NCI-H146 (cell line): ENCODE data around the gene HOXC13.

ENCODE experiments used
- DNase-seq: peaks from one replicate; lab custom pipeline; 2025; lab: John Stamatoyannopoulos, UW

The HOXC13 gene

GRCh38 chr12:53939141-53940108, 794 bp downstream of the HOXC13 start:
- DNase-seq: no peak

- no peak for DNase-seq
These were observed 1.9 kb downstream of the HOXC13 start for GRCh38 chr12:53940443-53941014.

DNA sequence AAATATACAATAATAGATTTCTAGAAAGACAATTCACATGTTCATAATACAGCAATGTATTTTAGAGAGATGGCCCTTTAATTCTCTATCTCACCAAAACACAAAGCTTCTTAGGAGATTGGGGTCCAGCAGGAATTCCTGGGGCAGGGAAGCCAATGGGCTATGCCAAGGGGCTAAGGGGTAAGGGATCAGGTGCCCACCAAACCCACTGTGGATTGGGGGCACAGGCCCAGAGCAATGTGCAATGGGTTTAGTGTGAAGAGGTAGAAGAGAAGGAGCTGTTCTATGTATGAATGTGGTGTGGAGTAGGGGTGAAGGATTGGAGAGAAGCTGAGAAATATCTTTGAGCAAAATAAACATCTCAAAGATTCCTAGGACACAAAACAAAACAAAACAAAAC, 2.6 kb downstream of the HOXC13 start:
- no peak for DNase-seq

DNA sequence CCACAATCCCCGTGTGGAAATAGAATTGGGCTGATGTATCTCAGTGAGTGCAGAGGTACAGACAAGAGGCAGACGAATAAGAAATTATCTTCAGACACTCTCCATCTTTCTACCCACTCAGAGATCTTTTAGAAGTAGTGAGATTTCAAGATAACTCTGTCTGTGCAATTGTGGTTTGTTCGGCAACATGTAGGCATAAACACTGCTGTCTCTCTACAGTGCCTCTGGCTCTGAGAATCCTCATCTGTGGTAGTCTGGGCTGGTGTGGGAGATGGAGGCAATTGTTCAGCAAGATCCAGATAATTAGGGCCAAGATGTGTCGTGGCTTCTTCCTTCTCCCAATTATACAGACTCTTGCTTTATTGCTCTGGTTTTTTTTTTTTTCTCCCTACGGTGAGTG, 3.1 kb downstream of the HOXC13 start:
- DNase-seq: no peak

DNA sequence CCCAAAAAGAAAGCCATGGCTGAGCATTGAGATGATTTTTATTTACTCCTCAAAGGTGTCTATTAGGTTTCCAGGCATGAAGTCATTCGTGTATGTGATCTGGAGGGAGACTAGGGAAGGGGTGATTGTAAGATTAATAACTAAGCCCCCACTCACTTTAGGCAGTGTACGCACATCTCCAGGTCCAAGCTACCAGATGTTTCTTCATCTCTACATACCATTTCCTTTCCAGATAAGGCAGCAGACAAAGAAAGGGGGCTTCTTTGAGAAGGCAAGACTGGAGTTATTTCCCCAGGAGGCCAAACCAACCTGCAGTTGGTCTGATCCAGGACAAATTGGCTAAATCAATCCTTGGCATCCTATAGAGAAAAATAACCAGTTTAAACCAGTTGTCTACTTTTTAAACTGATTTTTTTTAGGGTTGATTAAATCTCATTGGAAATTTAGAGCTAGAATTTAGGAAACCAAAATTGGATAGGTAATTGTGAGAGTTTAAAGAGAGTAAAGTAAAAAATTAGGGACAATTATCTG, 3.9 kb downstream of the HOXC13 start:
- DNase-seq: no peak

DNA sequence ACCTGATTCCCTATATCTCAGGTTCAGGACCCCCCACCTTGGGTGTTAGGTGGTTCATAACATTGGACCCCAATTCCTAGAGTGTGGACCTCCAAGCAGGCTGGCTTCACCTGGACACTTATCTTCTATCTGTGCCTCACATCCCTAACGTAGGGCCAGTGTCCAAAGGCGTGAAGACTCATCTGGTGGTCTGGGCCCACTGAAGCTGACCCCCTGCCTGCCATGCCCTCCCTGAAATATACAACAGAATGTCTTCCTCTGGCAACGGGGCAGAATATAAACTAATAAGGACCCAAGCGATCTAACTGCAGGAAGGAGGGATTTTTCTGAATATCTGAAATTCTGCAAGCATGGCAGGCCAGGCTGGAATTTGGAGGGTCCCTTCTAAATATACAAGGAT, 5.6 kb downstream of the HOXC13 start:
- no peak for DNase-seq

DNA sequence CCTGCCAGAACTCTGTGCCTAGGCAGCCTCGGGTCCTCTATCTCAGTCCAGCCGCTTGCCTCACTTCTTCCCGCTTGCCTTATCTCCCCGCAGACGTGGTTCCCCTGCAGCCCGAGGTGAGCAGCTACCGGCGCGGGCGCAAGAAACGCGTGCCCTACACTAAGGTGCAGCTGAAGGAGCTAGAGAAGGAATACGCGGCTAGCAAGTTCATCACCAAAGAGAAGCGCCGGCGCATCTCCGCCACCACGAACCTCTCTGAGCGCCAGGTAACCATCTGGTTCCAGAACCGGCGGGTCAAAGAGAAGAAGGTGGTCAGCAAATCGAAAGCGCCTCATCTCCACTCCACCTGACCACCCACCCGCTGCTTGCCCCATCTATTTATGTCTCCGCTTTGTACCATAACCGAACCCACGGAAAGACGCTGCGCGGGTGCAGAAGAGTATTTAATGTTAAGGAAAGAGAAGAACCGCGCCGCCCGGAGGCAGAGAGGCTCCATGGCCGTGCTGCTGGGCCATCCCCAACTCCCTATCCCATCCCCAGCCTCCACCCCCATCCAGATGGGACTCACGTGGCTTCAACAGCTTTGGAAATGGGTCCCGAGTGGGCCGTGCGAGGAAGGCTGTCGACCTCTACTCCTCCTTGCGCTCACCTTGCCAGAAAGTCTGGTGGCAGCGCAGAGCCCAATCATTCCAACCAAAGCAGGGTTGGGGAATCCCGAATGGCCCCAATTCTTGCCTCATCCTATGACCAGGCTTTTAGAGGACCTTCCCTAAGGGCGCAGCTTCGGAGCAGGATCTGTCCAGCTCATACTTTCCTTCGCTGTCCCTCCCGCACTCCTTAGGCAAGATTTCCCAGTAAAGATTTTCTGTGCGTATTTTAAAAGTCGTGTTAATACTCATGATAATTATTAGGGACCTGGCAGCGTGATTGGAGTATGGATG, 6.5 kb downstream of the HOXC13 start:
- no peak for DNase-seq

DNA sequence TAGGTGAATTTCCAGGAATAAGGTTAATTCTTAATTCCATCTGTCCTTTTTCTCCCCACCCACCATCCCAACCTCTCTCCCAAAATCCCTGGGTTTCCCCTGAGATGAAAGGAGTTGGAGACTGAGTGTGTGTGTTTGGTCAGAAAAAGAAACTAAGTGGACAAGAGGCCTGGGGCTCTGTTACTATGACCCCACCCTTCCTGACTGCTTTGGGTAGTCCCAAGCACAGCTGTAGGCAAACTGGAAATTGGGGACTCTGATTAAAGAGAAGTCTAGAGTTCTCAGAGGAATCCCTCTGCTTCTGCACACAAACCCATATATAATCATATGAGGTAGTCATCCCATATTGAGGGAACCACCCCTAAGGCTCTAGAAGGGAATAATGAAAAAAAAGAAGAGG, 9.1 kb downstream of the HOXC13 start:
- no peak for DNase-seq

DNA sequence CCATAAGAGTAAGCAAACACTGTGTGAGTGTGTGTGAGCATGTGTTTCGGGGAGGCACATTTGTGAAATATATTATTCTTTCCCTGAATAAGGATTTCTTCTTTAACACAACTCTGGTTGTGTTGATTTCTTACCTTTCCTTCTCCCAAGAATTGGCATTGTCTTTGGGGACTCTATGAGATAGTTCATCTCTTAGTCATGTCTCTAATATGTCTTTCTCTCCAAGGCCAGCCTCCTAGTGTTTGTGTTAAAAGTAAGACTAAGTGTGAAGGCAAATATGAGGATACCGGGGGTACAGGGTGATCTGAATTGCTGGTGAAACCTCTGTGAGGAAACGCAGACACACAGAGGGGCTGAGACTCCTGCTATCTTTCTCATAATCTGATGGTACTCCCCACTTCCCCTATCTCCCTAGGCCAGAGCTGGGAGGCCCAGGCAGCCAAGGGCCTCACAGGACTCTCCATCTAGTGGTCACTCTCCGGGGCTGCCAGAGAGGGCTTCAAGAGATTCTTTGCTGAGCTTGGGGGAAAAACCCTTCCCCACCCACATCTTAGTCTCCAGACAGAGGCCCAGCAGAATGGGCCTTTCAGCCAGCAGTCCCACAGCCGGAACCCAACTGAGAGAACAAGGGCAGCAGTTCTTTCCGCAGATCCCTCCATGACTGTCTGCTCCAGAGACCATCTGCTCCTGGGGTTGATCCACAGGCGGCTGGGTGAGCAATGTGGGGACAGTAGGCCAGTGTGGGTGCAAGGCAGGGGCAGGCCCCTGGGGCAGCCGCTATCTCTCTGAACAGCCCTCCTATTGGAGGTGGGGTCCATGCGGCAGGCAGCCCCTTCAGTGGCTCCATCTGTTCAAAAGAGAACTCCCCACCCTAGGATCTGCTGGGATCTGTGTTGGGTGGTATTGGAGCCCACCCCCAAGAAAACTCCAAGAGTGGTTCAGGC, 10.3 kb downstream of the HOXC13 start:
- no peak for DNase-seq

DNA sequence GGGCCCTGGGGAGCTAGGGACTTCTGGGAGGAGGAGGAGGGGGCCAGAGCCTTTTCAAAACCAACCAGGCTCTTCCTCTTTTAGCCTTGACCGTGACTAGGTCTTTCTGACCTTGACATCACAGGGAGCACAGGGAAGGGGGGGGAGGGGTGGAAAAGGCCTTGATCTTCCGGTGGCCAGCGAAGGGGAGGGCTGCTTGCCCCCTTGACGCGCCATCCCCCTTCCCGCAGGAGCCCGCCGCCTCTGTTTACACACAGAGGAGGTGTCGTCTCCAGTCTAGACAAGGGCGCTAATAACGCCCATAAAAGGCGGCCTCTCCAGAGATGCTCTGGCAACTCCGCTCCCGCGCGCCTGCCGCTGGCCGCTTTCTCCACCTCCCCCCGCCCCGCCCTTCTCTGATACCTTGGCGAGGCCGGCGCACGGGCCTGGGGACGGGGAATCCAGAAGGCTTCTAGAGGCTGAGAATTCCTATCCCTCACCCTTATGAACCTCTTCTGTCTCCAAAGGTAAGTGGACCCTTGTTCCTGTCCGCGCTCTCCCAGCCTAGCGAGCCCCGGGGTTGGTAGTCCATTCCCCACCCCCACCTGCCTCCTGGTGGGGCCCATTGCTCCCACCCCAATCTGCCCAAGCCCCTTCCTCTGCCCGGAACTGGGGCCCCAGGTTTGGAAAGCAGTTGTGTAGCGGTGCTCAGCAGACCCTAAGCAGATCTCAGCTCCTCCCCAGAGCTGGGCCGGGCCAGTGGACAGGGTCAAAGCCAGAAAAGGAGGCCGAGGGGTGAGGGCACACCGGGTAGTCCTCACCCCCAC, 11.2 kb downstream of the HOXC13 start:
- no peak for DNase-seq

- DNase-seq: no peak
These were observed 11.8 kb downstream of the HOXC13 start for GRCh38 chr12:53950437-53950773.

GRCh38 chr12:53950789-53951576, 12.4 kb downstream of the HOXC13 start:
- DNase-seq: no peak

GRCh38 chr12:53951577-53952334, 13.1 kb downstream of the HOXC13 start:
- DNase-seq: no peak

DNA sequence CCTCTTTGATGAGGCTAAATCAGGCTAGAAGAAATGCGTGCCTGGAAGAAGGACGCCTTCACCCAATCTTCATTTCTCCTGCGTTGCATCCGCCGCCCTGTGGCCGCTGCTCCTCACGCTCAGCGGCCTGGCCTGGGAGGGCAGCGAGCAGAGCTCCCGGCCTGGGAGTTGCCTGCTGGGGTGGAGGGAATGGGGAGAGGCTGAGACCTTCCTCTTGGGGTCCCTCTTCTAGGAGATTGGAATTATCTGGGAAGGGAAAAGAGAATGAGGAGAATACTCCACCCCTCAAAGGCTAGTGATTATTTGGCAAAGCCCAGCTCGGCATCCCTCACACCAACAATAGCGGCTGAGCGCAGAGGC, 13.7 kb downstream of the HOXC13 start:
- DNase-seq: no peak

- DNase-seq: no peak
These were observed 14.5 kb downstream of the HOXC13 start for GRCh38 chr12:53952871-53953734.

- no peak for DNase-seq
These were observed 15.4 kb downstream of the HOXC13 start for GRCh38 chr12:53953831-53954693.

DNA sequence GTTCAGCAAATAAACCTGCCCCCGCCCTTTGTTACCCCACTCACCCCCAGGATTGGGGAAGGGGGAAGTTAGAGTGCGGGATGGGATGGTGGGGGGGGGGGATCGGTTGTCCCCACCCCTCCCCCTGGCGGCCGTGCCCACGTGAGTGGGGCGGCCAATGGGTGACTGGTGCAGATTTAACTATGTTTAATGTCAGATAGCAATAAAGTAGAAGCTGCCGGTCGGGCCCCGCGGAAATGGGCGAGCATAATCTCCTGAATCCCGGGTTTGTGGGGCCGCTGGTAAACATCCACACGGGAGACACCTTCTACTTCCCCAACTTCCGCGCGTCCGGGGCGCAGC, 16.0 kb downstream of the HOXC13 start, which contains the start of gene HOXC12:
Gene HOXC12, plus strand, starts transcription at position 210 of the 342 bp plus-strand sequence. Its CDS starts 27 bp downstream, at position 237.
- no peak for DNase-seq
